GM21786 (cell line): Measurements from ENCODE around the gene PROX2.
A peak's percentile ranks its signal among the peaks of the same experiment; 100 is the strongest.

Experiments
- ATAC-seq: cut with Tn5 transposase; IDR thresholded peaks from one replicate; pipeline ENCODE4 v1.9.1; 2021; ENCODE audit not compliant: unreplicated experiment

Gene PROX2

DNA sequence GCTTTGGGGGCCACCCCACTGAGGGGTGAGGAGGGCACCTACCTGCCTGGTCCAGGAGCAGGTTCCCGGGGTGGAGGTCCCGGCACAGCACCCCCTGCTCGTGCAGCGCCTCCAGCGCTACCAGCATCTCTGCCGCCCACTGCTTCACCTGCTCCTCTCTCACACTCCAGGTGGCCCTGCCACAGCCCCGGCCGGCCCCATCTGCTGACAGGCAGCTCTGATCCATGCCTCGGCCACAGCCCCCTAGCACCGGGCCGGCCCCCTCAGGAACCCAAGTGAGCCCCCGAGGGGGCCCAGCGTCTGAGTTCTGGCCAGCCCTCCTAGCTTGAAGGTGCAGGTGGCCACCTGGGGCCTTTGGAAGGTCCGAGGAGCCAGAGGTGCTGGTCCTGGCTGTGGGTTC lies 33.6 kb upstream of the PROX2 start:
- no peak for ATAC-seq

DNA sequence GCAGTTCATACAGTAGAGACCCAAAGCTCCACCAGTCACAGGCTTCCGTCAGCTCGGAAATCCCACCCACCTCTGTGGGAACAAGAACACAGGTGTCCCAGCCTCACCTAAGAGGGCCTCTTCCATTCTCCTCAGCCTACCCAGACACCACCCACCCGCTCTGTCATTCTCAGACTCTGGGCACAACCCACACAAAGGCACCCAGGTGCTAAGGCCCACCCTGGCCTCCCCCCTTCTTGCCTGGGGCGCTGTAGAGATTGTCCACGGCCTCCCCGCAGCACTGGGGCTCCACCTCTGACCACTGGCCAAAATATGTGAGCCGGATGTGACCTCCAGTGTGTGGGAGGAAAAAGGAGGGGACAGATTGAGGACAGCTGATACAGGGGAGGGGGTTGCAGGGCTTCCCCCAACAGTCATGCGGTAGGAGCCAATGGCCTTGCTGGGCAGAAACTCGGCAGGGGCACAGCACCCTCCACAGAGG lies 33.0 kb upstream of the PROX2 start:
- no peak for ATAC-seq

DNA sequence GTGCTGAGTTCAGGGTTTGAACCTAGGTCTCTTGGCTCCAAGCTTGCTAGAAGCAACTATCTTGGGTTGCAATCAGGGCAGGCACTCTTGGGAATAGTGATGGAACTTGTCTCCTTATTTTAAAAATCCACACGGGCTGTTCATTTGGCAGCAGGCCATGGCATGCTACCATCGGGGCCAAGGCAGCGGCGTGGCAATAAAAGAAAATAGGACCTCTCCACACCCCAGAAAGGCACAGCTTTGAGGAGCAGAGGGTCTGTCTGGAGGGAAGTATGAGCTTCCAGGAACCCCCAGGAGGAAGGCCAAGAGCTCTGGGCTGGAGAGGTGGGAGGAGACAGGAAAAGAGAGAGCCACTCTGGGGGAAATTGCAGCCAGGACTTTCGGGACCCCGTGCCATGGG lies 31.8 kb upstream of the PROX2 start:
- no peak for ATAC-seq

DNA sequence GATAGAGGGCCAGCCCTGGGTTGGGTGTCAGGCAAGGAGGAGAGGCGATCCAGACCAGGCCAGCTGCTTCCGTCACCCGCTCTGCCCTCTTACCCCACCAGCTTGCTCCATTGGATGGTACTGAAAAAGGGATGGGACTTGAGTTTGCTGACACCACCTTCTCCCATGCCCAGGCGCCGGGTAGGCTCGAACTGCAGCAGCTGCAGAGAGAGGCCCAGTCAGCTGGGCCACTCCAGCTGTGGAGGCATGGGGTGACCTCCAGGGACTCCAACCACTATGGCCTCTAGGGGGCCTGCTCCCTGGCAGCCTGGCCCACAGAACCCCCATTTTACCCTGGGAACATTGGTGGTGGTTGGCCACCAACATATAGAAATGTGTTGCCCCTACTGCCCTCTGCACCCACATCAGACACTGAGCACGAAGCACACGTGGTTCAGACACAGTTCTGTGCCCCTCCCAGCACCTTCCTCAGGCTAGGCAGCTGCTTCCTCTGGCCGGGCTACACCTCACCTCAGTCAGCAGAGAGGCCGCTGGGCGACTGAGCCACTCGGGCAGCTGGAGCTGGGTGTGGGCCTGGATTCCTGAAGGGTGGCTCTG lies 31.1 kb upstream of the PROX2 start:
- ATAC-seq: no peak

DNA sequence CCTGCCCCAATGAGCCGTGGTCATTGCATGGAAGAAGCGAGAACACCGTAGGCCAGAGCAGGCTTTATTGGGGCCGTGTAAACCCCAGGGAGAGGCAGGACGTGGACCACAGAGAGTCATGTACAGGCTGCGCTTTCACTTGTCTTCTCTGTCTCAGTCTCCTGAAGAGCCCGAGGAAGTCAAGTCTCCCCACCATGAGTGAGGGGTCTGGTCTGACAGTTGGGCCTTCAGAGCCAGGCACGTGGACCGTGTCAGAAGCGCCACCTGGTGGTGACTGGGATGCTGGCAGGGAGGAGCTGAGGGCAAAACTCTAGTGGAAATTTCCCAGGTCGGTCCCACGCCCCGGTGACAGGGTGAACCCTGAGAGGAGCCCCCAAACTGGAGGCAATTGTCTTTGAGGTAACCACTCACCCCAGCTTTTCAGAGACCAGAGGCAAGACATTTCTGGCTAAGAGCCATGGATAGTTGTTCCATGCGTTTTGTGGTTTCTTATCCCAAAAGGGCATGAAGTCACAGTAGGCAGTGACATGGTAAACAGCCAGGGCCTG lies 29.7 kb upstream of the PROX2 start:
- ATAC-seq: no peak

DNA sequence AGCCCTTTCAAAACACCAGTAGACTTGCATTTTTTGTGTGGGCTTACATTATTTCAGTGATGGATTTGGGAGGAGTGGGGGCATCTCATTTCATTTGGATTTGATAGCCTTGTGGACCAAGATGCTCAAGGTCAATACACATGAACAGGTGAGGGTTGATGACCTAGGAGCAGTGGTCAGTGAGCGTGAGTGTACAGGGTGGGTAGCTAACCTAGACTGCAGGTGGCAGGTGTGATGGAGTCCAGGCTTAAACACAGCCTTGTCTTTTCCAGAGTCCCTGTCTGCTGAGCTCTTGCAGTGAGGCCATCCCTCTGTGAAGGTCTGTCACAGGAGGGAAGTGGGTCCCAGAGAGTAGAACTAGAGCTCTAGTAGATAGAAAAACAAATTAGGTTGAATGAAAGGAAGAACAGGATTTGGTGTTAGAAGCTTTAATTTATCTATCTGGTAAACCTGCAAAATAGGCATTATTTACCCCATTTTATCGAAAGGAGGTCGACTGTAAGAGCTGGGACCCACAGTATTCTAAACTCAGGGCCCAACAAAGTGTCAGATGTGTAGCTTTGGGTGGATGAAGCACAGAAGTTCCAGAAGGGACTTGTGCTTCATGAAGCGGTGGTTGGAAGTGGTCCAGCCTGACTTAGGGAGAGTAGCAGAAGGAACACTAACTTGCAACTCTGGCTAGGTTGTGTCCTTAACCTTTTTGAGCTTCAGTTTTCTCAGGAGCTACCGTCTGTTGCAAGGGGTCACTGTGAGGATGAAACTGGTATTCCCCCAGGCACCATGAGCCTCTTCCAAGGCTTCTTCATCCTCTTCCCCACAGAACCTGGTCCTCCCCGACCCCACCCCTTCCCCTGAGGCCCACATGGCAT lies 28.9 kb upstream of the PROX2 start:
- no peak for ATAC-seq

DNA sequence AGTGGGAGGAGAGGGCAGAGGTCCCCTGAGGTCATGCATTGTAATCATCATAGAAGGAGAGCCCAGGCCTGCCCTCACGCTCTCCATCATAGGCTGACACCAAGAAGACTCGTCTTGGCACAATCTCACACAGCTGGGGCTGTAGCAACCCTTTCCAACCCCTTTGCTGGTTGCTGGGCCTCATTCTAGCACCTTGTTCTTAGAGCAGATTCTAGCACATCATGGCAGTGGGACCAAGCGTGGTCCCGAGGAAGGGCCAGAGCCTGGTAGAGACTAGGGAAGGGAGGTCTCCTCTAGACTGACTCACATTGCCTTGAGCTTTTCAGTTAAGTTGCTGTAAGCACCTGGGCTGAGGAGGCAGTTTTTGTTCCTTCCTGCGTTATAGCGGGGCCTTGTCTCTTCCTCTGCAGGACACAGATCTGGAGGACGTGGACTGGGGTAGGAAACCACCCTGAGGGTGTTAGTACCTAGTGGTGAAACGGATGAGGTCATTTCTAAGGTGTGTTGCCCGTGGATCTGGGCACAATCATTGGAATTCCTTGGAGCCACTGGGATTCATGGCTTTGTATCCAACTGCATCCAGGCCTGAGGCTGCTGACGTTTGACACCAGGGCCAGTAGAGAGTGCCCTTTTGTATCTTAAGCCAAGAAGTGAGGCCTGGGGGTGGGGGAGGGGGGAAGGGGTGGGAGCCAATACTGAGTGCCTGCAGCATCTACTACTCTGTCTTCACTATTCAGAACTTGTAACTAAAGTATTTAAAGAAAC lies 27.2 kb upstream of the PROX2 start:
- no peak for ATAC-seq

DNA sequence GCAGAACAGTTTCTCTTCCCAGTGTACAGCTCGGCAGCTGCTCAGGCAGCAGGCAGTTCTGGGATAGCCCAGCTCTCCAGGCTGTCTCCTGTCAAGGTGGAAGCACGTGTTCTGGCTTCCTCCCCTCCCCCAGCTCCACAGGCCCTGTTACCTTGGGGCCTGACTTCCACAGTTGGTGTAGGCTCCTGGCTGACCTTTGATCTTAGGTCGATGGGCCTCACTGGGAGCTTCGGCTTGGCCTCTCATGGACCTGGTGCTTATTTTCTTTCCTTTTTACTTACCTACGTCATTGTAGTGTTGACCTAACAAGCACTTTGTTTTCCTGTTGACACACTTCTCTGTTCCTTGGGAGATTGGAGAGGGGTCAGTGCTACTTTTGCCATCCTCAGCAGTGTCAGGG lies 22.7 kb upstream of the PROX2 start:
- no peak for ATAC-seq

DNA sequence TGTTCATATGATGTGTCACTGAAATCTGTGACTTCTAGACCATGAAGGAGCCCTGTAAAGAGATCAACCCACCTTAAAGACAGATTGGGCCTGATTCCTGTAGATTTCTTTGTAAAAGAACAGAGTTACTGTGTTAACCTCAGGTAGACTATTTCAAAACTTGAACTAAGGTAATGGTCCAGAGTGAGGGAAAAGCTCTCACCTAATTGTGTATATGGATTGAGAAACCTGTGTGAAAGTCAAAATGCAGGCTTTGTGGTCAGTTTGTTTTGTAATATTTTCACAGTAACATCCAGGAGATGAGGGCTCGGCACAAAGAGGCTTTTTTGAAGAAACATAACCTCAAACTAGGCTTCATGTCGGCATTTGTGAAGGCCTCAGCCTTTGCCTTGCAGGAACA lies 22.1 kb upstream of the PROX2 start:
- ATAC-seq: no peak

DNA sequence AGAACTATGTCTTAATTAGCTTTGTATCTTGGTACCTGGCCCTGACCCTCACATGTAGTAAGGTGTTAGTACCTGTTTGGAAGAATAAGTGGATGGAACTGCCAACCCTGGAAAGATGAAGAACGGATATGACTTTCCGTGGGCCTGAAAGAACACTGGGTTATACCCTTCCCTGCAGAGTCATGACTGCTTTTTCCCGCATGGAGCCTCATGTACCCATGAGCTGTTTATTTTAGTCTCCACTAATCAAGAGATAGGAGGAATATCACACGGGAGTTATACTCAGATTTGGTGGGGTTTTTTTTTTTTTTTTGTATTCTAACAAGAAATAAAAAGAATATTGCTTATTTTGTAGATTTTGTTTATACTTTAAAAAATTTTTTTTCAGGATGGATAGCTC lies 21.7 kb upstream of the PROX2 start:
- no peak for ATAC-seq

DNA sequence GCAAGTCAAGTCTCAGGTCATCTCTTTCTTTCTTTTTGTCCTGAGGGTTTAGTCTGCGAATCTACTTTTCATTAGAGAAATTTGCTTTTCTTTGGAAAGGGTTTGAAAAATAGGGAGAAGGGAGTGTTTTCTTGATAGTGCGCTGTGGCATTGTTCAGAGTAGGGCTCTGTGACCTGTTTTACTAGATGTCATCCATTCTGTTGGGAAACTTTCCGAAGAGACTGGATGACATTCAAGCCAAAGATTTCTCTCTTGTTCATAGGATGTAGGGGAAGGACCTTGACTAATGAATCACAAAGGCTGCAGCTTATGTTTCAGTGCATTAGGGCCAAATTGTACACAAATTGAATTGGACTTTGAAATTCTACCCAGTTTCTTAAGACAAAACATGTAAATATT lies 20.5 kb upstream of the PROX2 start:
- ATAC-seq: no peak

DNA sequence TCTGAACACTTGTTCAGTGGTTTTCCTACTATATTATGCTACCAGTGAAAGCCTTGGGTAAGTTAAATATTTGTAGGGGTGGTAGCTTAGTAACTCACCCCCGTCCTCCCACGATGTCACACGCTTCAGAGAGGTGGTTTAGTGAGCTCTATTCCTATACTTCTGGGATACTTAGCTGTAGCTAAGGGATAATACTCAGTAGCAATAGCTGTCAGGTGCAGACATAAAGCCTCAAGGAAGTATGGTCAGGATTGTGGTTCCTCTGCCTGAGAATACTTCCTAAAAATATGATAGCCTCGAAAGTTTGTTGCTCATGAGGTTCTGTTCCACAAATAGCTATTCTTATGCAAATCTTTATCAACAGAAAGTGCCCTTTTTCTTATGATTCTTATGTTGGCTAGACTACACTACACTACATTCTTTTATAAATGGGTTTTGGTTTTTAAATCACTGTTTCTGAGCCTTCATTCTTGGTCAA lies 17.7 kb upstream of the PROX2 start:
- no peak for ATAC-seq

DNA sequence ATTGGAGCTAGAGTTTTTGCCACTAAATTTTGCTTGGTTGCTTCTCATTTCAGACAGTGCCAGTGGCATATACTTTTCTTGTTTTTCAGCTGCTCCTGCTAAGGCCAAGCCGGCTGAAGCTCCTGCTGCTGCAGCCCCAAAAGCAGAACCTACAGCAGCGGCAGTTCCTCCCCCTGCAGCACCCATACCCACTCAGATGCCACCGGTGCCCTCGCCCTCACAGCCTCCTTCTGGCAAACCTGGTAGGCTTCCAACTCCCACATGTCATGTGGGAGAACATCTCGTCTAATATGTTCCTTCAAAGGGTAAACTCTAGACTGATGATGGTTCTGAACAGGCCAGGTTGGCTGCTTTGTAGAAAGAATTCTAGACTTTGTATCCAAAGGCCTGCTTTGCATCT lies 16.8 kb upstream of the PROX2 start:
- no peak for ATAC-seq

DNA sequence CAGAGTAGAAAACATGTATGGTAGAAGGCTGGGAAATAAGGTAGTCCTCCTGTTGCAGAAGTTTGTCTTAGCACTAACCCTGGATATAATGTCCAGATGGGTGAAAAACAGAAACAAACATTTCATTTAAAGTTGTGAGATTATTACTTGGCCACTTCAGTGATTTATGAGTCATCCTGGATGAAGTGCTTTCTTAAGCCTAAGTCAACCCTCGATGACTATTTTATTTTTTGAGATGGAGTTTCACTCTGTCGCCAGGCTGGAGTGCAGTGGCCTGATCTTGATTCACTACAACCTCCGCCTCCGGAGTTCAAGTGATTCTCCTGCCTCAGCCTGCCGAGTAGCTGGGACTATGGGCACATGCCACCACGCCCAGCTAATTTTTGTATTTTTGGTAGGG lies 15.9 kb upstream of the PROX2 start:
- ATAC-seq: no peak

DNA sequence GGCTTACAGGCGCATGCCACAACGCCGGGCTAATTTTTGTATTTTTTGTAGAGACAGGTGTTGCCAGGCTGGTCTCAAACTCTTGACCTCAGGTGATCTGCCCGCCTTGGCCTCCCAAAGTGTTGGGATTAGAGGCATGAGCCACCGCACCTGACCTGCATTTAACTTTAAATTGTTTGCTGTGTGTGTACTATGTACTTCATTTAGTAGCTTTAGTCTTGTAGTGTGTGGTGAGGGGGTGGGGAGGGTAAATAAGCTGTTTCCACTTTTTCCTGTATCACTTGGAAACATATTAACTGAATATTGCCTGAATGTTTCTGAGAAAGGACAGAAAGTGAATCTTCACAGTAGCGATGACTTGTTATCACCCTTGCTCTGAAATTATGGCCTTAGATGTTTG lies 14.3 kb upstream of the PROX2 start:
- no peak for ATAC-seq

DNA sequence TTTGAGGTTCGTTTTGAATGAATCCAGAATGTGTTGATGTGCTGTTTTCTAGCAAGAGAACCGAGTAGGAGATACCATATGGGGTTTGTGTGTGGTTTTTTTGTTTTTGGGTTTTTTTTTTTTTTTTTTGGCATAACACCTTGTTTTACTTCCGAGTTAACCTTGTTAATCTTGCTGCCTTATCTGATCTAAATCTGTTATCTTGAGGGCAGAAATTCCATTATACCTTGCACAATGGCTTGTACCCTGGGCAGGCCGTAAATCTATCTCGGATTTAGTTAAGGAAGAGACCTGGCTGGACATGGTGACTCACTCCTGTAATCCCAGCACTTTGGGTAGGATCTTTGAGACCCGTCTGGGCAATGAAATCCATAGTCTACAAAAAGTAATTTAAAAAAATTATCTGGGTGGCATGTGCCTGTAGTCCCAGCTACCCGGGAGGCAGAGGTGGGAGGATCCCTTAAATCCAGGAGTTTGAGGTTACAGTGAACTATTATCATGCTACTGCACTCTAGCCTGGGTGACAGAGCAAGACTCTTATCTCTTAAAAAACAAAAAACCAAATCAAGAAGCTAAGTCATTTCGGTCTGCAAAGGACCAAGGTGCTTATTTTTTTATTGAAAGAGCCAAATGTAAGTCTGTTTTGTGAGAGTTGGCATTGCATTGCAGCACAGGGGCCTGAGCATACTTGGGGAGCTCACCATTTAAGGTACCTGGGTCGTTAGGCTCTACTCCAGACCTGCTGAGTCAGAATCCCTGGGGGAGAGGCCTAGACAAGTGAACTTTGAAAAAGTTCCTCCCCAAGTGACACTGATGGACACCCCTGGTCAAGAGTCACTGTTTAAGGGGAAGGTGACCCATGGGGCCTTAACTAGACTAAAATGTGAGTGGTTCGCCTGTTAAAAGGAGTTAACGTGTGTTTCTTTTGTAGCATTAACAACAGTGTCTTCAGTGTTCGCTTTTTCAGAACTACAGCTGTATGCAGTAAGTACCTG lies 12.5 kb upstream of the PROX2 start:
- no peak for ATAC-seq

DNA sequence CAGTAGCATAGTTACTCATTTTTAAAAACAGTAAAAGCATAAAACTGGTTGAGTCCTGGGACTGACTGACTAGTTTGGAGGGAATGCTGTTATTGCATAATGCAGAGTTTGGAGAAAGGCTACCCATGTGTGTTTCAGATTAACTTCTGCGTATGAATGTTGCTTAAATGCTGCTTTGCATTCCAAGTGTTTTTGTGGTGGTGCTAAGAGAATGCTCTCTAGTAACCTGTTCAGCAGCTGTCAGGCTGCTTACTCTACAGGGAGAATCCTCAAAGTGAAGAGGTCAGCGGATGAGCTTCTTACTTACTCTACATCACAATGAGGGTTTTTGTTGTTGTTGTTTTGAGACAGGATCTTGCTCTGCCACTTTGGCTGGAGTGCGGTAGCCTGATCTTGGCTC lies 10.1 kb upstream of the PROX2 start:
- ATAC-seq: no peak

DNA sequence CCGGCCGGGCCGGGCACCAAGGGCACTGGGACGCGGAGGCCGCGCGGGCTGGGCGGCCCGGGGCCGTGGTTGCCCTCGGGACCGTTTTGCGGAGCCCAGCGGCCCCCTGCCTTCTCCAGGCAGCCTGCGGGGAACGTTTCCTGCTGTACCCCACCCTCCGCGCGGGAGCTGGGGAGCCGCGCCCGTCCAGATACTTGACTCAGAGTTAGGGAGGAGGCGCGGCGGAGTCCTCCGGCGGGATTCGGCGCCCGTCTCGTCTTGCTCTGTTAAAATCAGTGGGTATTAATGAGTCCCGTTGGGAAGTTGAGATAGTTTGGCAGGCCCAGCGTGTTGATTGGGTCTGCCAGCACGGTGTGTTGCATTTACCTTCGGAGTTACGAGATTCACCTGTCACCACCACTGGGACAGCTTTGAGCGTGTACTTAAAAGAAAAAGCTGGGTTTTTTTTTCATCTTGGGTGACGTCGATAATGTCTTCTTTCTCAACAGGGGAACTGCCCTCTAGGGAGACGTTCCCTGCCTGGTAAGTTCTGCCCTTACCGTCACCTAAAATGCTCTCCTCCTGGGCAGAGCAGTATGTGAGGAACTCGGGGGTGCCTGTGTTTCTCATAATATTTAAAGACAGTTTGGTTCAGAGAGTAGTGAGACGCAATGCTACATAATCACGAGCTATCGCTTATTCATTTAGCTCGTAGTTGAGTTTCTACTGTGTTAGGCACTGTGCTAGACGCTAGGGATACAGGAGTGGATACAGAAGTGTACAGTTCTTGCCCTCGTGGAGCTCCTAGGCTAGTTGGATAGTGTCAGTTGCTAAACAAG lies 6.4 kb upstream of the PROX2 start:
- ATAC-seq: peak; percentile 18

DNA sequence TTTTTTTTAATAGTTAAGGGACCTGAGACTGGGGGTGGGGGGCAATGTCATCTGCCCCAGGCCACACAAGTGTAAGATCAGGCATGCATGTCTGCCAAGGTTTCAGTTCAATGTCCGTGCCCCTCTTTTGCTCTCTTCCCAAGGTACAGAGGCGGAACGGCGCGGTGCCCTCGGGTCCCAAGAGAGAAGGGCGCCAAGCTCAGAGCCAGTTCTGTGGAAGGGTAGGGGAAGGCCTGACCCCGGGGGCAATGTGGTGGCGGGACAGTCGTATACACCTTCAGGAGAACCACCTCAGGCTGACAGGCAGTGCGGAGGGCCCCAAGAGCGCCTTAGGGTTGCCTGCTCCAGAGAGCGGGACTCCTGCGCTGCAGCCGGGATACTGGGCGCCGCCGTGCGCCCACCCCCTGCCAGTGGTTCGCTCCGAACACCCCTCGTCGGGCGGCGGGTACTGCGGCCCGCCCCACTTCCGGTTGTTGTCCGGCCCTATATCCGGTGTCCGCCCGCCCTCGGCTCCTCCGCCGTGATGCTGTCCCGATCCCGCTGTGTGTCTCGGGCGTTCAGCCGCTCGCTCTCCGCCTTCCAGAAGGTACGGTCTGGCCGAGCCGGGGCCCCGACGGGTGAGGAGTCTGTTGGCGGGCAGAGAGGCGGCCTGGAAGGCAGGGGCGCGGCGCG lies 5.6 kb upstream of the PROX2 start, which contains the start of gene DLST:
Gene DLST (plus strand): TSS at position 486 of the 672 bp plus-strand sequence. CDS start 38 bp downstream, at position 524.
- peak; percentile 89 for ATAC-seq
